K562 (cell line): ENCODE data around the gene DAO. TPM values are rescaled to one million over a fixed set of nuclear protein-coding genes. Genes with fewer than 3 reads are reported as not detected.

Experiments
- ATAC-seq: fragments of 200-7000 bp; cut with Tn5 transposase; 3 replicates; pipeline ENCODE4 v1.9.1; 2020; ENCODE audit warnings: moderate library complexity
- BruUV-seq: library from RNA; stranded (reverse); fragments of 400-500 nt; replicated peaks from 2 replicates; lab custom pipeline; 2021; lab: Mats Ljungman, UMichigan
- CTCF ChIA-PET: fragments of 300-600 bp; formaldehyde crosslinking; extraction: SDS; loops from one replicate; lab custom pipeline; 2021; ENCODE audit warnings: low intra/inter-chr PET ratio; lab: Yijun Ruan, JAX
- POLR2A ChIA-PET: fragments of 300-600, 350-650 bp; sonication (Branson Sonifier 250); formaldehyde crosslinking; extraction: SDS; loops from one replicate; lab custom pipeline; 2021; ENCODE audit warnings: antibody characterized with exemption, inconsistent platforms; lab: Yijun Ruan, JAX
- DNase-seq, 4 experiments: peaks; one replicate each; pipeline versions ENCODE4 v3.0.0 to v3.0.0-alpha.2; 2011 to 2018; ENCODE audit warnings: low spot score in 3 of 4, mixed read lengths in 3 of 4; ENCODE audit errors: extremely low read depth in 1 of 4
- FAIRE-seq: peaks from 2 replicates; lab custom pipeline; 2011; peaks lifted over from hg19 to GRCh38; lab: Jason Lieb, UNC
- H2AFZ ChIP-seq: 2 replicates; pipeline ENCODE4 v1.6.0; 2011; ENCODE audit warnings: low read depth, low read length, control low read depth, inconsistent platforms
- H3K27ac ChIP-seq: fragments of 200-600 bp; 3 replicates; pipeline ENCODE4 v1.8.0; 2011; ENCODE audit warnings: low read depth, mild to moderate bottlenecking, control low read depth, inconsistent platforms, low read length, moderate library complexity, mixed read lengths; ENCODE audit errors: extremely low read depth
- H3K27me3 ChIP-seq, 2 experiments: fragments of 300-600 bp in 1 of 2; 2 replicates in 1 of 2; 3 replicates in 1 of 2; pipeline versions ENCODE4 v1.6.0 to v1.8.0; 2011; ENCODE audit warnings: inconsistent platforms in 2 of 2, low read length in 2 of 2, mild to moderate bottlenecking in 1 of 2, mixed read lengths in 1 of 2, moderate library complexity in 1 of 2; ENCODE audit not compliant: control insufficient read depth in 2 of 2, insufficient read depth in 2 of 2
- H3K36me3 ChIP-seq: fragments of 300-600 bp; 3 replicates; pipeline ENCODE4 v1.8.0; 2011; ENCODE audit warnings: mild to moderate bottlenecking, low read length, inconsistent platforms; ENCODE audit not compliant: control insufficient read depth, insufficient read depth
- H3K4me1 ChIP-seq, 2 experiments: fragments of 200-600 bp in 1 of 2; replicated peaks in 1 of 2; 2 replicates in 1 of 2; 3 replicates in 1 of 2; pipeline versions ENCODE4 v1.5.1 to v1.8.0; 2011; ENCODE audit warnings: inconsistent platforms in 2 of 2, low read length in 2 of 2, mild to moderate bottlenecking in 1 of 2, mixed read lengths in 1 of 2, moderate library complexity in 1 of 2; ENCODE audit not compliant: control insufficient read depth in 2 of 2, insufficient read depth in 2 of 2
- H3K4me2 ChIP-seq: 2 replicates; pipeline ENCODE4 v1.6.1; 2011; ENCODE audit warnings: low read length, control low read depth, inconsistent platforms, mixed read lengths; ENCODE audit not compliant: insufficient read depth
- H3K4me3 ChIP-seq: fragments of 200-600 bp; sonication (generic), shearing (Covaris generic); 2 replicates; pipeline ENCODE4 v1.5.1; 2016; ENCODE audit warnings: control low read depth, inconsistent platforms
- H3K79me2 ChIP-seq: fragments of 200-600 bp; 3 replicates; pipeline ENCODE4 v1.8.0; 2011; ENCODE audit warnings: low read length, inconsistent platforms; ENCODE audit not compliant: control insufficient read depth, insufficient read depth
- H3K9ac ChIP-seq, 2 experiments: 2 replicates each; pipeline versions ENCODE4 v1.6.0 to v1.6.1; 2011; ENCODE audit warnings: low read depth in 2 of 2, low read length in 2 of 2, control low read depth in 1 of 2, inconsistent platforms in 1 of 2, mild to moderate bottlenecking in 1 of 2, mixed read lengths in 1 of 2; ENCODE audit not compliant: insufficient read depth in 1 of 2
- H3K9me1 ChIP-seq: one replicate; pipeline ENCODE4 v1.6.0; 2011; ENCODE audit warnings: inconsistent platforms, mild to moderate bottlenecking, low read length, moderate library complexity; ENCODE audit not compliant: control insufficient read depth, insufficient read depth
- H3K9me3 ChIP-seq: replicated peaks from 2 replicates; pipeline ENCODE4 v1.5.1; 2011; ENCODE audit warnings: low read depth, low read length, inconsistent platforms; ENCODE audit not compliant: control insufficient read depth, insufficient read depth
- H4K20me1 ChIP-seq: replicated peaks from 2 replicates; pipeline ENCODE4 v1.6.1; 2011; ENCODE audit warnings: low read length, inconsistent platforms, mixed read lengths; ENCODE audit not compliant: control insufficient read depth, insufficient read depth
- CREM ChIP-seq: IDR thresholded peaks from 2 replicates; pipeline ENCODE4 v1.6.1; 2014; ENCODE audit warnings: antibody characterized with exemption, low read depth
- HCFC1 ChIP-seq: IDR thresholded peaks from 2 replicates; pipeline ENCODE4 v1.6.1; 2012; ENCODE audit warnings: low read depth, low read length, improper control_type of control experiment
- JUND ChIP-seq, 2 experiments: IDR thresholded peaks; 2 replicates in 1 of 2; 3 replicates in 1 of 2; pipeline ENCODE4 v1.6.1; 2011; ENCODE audit warnings: borderline replicate concordance in 2 of 2, low read depth in 2 of 2, low read length in 2 of 2, improper control_type of control experiment in 1 of 2, missing biosample characterization in 1 of 2, missing genetic modification characterization in 1 of 2, missing genetic modification reagents in 1 of 2
- KHSRP ChIP-seq: fragments of 450-650 bp; IDR thresholded peaks from 2 replicates; pipeline ENCODE4 v1.6.1; 2017
- NFE2 ChIP-seq: IDR thresholded peaks from 2 replicates; pipeline ENCODE4 v1.6.1; 2014; ENCODE audit warnings: antibody characterized with exemption, low read depth
- NONO ChIP-seq, 2 experiments: fragments of 200-400 bp in 1 of 2; fragments of 450-650 bp in 1 of 2; formaldehyde crosslinking in 1 of 2; IDR thresholded peaks; 2 replicates each; pipeline ENCODE4 v1.6.1; 2017; ENCODE audit warnings: low read depth in 2 of 2, mild to moderate bottlenecking in 2 of 2, moderate library complexity in 2 of 2, low read length in 1 of 2
- RAD51 ChIP-seq: fragments of 450-650 bp; IDR thresholded peaks from 2 replicates; pipeline ENCODE4 v1.7.1; 2016; ENCODE audit warnings: low read depth, mild to moderate bottlenecking, borderline replicate concordance
- SIX5 ChIP-seq, 2 experiments: IDR thresholded peaks; 2 replicates each; pipeline ENCODE4 v1.6.1; 2011; ENCODE audit warnings: low read length in 2 of 2, borderline replicate concordance in 1 of 2, low read depth in 1 of 2, mild to moderate bottlenecking in 1 of 2, moderate library complexity in 1 of 2; ENCODE audit not compliant: insufficient read depth in 1 of 2
- TEAD4 ChIP-seq, 2 experiments: sonication (generic) in 1 of 2; formaldehyde crosslinking in 1 of 2; IDR thresholded peaks; 2 replicates each; pipeline versions ENCODE4 v1.6.1 to v1.8.0; 2012 to 2022; ENCODE audit warnings: borderline replicate concordance in 1 of 2, inconsistent platforms in 1 of 2, low read length in 1 of 2, mild to moderate bottlenecking in 1 of 2, missing genetic modification reagents in 1 of 2
- YY1 ChIP-seq, 3 experiments: IDR thresholded peaks; 2 replicates each; pipeline ENCODE4 v1.6.1; 2011; ENCODE audit warnings: low read length in 2 of 3, mild to moderate bottlenecking in 2 of 3, moderate library complexity in 2 of 3, borderline replicate concordance in 1 of 3, control low read depth in 1 of 3, low read depth in 1 of 3; ENCODE audit not compliant: insufficient read depth in 3 of 3, insufficient replicate concordance in 2 of 3, control insufficient read depth in 1 of 3, insufficient read length in 1 of 3; ENCODE audit errors: extremely low read depth in 1 of 3
- ZNF143 ChIP-seq: sonication (generic); formaldehyde crosslinking; IDR thresholded peaks from 2 replicates; pipeline ENCODE4 v1.9.0; 2022; ENCODE audit warnings: mild to moderate bottlenecking, missing genetic modification reagents
- ZNF408 ChIP-seq: fragments of 250-450 bp; sonication (Bioruptor Pico); IDR thresholded peaks from 2 replicates; pipeline ENCODE4 v1.4.0; 2020; ENCODE audit warnings: low read depth, mild to moderate bottlenecking, moderate library complexity
- WGBS: fragments of 100-300 bp; shearing (Covaris generic); methylation state at CpG from one replicate; pipeline ENCODE4 v1.1.6; 2016; ENCODE audit warnings: low coverage, mixed read lengths; ENCODE audit not compliant: insufficient coverage; ENCODE audit errors: missing lambda C conversion rate; 5-methylcytosine and 5-hydroxymethylcytosine counted together
- in situ Hi-C: fragments of 300-500 bp; cut with MboI; formaldehyde crosslinking; loops from 4 replicates; pipeline ENCODE4 v1.15.0; 2018; ENCODE audit warnings: inconsistent platforms, mixed read lengths
- intact Hi-C: fragments of 100-400 bp; cut with micrococcal nuclease; formaldehyde crosslinking; loops from 2 replicates; pipeline ENCODE4 v1.14.2; 2022
- polyA plus RNA-seq, 8 experiments: library from polyadenylated mRNA; depleted of rRNA in 4 of 8; stranded (reverse) in 5 of 8; unstranded in 3 of 8; fragments of >200 nt; fragmentation: Nextera tagmentation in 2 of 8; fragmentation: Illumina TruSeq in 1 of 8; extraction: Ambion mirVana in 2 of 8; extraction: Trizol in 1 of 8; gene quantifications; 2 replicates each; pipeline versions ENCODE4 v1.2.1 to v1.2.3, GENCODE V29; 2011 to 2014; ENCODE audit warnings: inconsistent platforms in 1 of 8, missing spikeins in 1 of 8
- total RNA-seq, 7 experiments: library from RNA; depleted of rRNA in 6 of 7; stranded (reverse); fragments of >200 nt in 6 of 7; fragmentation: Illumina TruSeq in 2 of 7; extraction: Trizol in 2 of 7; gene quantifications; 2 replicates each; pipeline versions ENCODE4 v1.2.1 to v1.2.3, GENCODE V29; 2011 to 2021; ENCODE audit warnings: low replicate concordance in 1 of 7
- TF ChIP-seq, protein P1 (sequence below): sonication (generic); formaldehyde crosslinking; IDR thresholded peaks from 2 replicates; pipeline ENCODE4 v1.9.0; 2022; ENCODE audit warnings: mild to moderate bottlenecking, missing genetic modification reagents
- TF ChIP-seq, protein P2 (sequence below): sonication (generic); formaldehyde crosslinking; IDR thresholded peaks from 2 replicates; pipeline ENCODE4 v1.5.0; 2020; ENCODE audit warnings: missing genetic modification reagents
- TF ChIP-seq, protein P3 (sequence below): sonication (generic); formaldehyde crosslinking; IDR thresholded peaks from 2 replicates; pipeline ENCODE4 v1.8.0; 2022; ENCODE audit warnings: missing genetic modification reagents, mild to moderate bottlenecking, borderline replicate concordance

DAO gene
- total and polyA plus RNA-seq, 9 of the 15 experiments (the other 6 are each of a cell fraction or from before 2014, with no cell fraction given): not detected

DNA sequence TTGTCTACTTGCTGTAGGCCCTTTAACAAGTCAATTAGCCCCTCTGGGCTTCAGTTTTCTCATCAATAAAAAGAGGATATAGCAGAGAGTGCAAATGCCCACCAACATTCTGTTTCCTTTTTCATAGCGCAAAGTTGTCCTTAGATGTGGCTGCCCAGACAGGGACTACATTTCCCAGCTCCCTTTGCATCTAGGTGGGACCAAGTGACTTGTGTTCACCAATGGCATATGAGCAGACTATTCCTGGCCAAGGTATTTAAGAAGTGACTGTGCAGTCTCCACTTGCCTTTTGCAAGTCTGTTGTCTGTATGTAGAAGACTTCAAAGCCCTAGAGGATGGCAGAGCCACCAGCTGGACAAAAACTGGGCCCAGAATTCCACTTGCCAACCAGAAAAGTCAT lies 59.7 kb downstream of the DAO start:
- BruUV-seq: no TSS peak
- 6% methylated on average over 1 of the region's 1 CpG for WGBS
- intact Hi-C loops (no loop called here), in situ Hi-C loops (no loop called here)
- peak; percentile 16 to 48 (median 36) for DNase-seq
- POLR2A ChIA-PET: interaction anchor here (0.6 kb wide), 1 partner anchor 10 kb away, joined by 4 read pairs; no protein-coding TSS in a partner anchor
- H3K79me2 ChIP-seq: no peaks in the 10 kb centered on the region
- no peak overlapping the region for H3K4me2 ChIP-seq
- CTCF ChIA-PET: no interaction called here
- no peak overlapping the region for H3K9ac ChIP-seq
- H2AFZ ChIP-seq: no peak overlapping the region
- peak; percentile 93 for FAIRE-seq
- no peaks in the 10 kb centered on the region for H3K9me3 ChIP-seq
- peak; percentile 100 for ATAC-seq
- no peaks in the 10 kb centered on the region for H3K9me1 ChIP-seq
- no peaks in the 10 kb centered on the region for H3K4me1 ChIP-seq
- no peak overlapping the region for H3K27ac ChIP-seq
- no peaks in the 10 kb centered on the region for H3K36me3 ChIP-seq
- H4K20me1 ChIP-seq: no peaks in the 10 kb centered on the region; the same call in 1 of the 2 replicates
- H3K27me3 ChIP-seq: peaks cover 20 to 57% of the 10 kb centered on the region in 2 experiments
- no peak overlapping the region for H3K4me3 ChIP-seq
- TF ChIP-seq NFE2 (0 out of 2 replicates have a peak, but pooled peaks have one; percentile 3), TEAD4 (IDR thresholded peaks at IDR 0.05; ENCODE audit: low read length) (no peak), TEAD4 (CRISPR knock-in tag; IDR thresholded peaks at IDR 0.05; ENCODE audit: borderline replicate concordance) (no peak), RAD51 (peak; percentile 35; the same call in 1 of the 2 replicates), HCFC1 (peak; percentile 89), ZNF408 (CRISPR knock-in tag) (no peak), NONO (IDR thresholded peaks at IDR 0.05; ENCODE audit: low read depth in 2 of 2, low read length in 1 of 2) (no peak), YY1 (IDR thresholded peaks at IDR 0.05; ENCODE audit: borderline replicate concordance in 1 of 3, control insufficient read depth in 1 of 3, extremely low read depth in 1 of 3, insufficient read depth in 3 of 3, insufficient read length in 1 of 3, insufficient replicate concordance in 2 of 3, low read depth in 1 of 3, low read length in 2 of 3) (peak in 1 of 3 experiments; percentile 47), KHSRP (no peak), SIX5 (IDR thresholded peaks at IDR 0.05; ENCODE audit: borderline replicate concordance in 1 of 2, insufficient read depth in 1 of 2, low read depth in 1 of 2, low read length in 2 of 2) (peak; percentile 65 to 71), ZNF143 (CRISPR knock-in tag) (peak; percentile 80), CREM (peak; percentile 50; the same call in 1 of the 2 replicates), JUND (IDR thresholded peaks at IDR 0.05; ENCODE audit: borderline replicate concordance, low read depth, low read length) (no peak), JUND (tag; IDR thresholded peaks at IDR 0.05; ENCODE audit: borderline replicate concordance, low read depth, low read length) (no peak)
- TF ChIP-seq, protein P1, sequence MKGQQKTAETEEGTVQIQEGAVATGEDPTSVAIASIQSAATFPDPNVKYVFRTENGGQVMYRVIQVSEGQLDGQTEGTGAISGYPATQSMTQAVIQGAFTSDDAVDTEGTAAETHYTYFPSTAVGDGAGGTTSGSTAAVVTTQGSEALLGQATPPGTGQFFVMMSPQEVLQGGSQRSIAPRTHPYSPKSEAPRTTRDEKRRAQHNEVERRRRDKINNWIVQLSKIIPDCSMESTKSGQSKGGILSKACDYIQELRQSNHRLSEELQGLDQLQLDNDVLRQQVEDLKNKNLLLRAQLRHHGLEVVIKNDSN (CRISPR knock-in tag): peak; percentile 71
- TF ChIP-seq, protein P2, sequence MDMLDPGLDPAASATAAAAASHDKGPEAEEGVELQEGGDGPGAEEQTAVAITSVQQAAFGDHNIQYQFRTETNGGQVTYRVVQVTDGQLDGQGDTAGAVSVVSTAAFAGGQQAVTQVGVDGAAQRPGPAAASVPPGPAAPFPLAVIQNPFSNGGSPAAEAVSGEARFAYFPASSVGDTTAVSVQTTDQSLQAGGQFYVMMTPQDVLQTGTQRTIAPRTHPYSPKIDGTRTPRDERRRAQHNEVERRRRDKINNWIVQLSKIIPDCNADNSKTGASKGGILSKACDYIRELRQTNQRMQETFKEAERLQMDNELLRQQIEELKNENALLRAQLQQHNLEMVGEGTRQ: peak; percentile 81
- TF ChIP-seq, protein P3, sequence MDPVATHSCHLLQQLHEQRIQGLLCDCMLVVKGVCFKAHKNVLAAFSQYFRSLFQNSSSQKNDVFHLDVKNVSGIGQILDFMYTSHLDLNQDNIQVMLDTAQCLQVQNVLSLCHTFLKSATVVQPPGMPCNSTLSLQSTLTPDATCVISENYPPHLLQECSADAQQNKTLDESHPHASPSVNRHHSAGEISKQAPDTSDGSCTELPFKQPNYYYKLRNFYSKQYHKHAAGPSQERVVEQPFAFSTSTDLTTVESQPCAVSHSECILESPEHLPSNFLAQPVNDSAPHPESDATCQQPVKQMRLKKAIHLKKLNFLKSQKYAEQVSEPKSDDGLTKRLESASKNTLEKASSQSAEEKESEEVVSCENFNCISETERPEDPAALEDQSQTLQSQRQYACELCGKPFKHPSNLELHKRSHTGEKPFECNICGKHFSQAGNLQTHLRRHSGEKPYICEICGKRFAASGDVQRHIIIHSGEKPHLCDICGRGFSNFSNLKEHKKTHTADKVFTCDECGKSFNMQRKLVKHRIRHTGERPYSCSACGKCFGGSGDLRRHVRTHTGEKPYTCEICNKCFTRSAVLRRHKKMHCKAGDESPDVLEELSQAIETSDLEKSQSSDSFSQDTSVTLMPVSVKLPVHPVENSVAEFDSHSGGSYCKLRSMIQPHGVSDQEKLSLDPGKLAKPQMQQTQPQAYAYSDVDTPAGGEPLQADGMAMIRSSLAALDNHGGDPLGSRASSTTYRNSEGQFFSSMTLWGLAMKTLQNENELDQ (CRISPR knock-in tag): no peak
